Chondrocyte (in vitro differentiated cells): ENCODE data around the gene TOE1. TPM values are rescaled to one million over a fixed set of nuclear protein-coding genes. Genes with fewer than 3 reads are reported as not detected.
"Not testable (repeated sequence)": the region's sequence is repeated elsewhere in the genome, so short reads cannot be mapped to it uniquely, and the experiment has no call there.

ENCODE experiments used
- DNase-seq: peaks from one replicate; pipeline ENCODE4 v3.0.0; 2021; ENCODE audit warnings: mixed read lengths, low spot score
- H3K27ac Mint-ChIP-seq: one replicate; pipeline ENCODE4 v1.8.0; 2021; ENCODE audit warnings: mild to moderate bottlenecking, moderate library complexity, mixed read lengths; ENCODE audit not compliant: unreplicated experiment
- H3K27me3 Mint-ChIP-seq: 2 replicates; pipeline ENCODE4 v1.8.0; 2021; ENCODE audit warnings: low read depth, mixed read lengths
- H3K36me3 Mint-ChIP-seq: 2 replicates; pipeline ENCODE4 v1.8.0; 2021; ENCODE audit warnings: low read depth, mixed read lengths
- H3K4me1 Mint-ChIP-seq: 2 replicates; pipeline ENCODE4 v1.8.0; 2021; ENCODE audit warnings: low read depth, mild to moderate bottlenecking, mixed read lengths
- H3K4me3 Mint-ChIP-seq: one replicate; pipeline ENCODE4 v1.8.0; 2021; ENCODE audit warnings: mild to moderate bottlenecking, moderate library complexity, mixed read lengths; ENCODE audit not compliant: unreplicated experiment
- H3K9me3 Mint-ChIP-seq: 2 replicates; pipeline ENCODE4 v1.8.0; 2021; ENCODE audit warnings: low read depth, mixed read lengths
- total RNA-seq: library from RNA; stranded (reverse); gene quantifications from 3 replicates; pipeline ENCODE4 v1.2.1, GENCODE V29; 2021
- TF ChIP-seq, protein P1 (sequence below): fragments of 200-600 bp; sonication (generic); IDR thresholded peaks from 2 replicates; pipeline ENCODE4 v1.5.0; 2021; ENCODE audit warnings: antibody characterized with exemption, mild to moderate bottlenecking, moderate library complexity

Gene TOE1
- total RNA-seq, 1 donor from 2014 or later: 5.2 TPM

DNA sequence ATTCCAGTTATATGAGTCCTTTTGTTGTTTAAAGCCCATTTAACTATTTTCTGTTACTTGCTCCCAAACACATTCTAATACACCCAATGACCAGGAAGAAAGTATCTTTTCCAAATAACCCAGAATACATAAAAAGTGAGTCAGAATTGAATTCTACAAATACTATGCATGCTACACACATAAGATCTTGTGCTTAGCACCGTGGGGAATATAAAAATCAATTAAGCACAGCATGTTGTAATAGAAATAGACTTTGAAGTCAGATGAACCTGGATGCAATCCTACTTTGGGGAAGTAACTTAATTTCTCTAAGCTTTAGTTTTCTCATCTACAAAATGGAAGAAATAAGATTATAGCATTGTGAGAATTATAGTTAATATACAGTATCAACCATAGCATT, 40.8 kb downstream of the TOE1 start:
- Mint-ChIP-seq H3K27ac (no peak overlapping the region), H3K36me3 (no peaks in the 10 kb centered on the region), H3K4me3 (no peak overlapping the region), H3K4me1 (peaks cover 12% of the 10 kb centered on the region), H3K9me3 (no peaks in the 10 kb centered on the region), H3K27me3 (no peaks in the 10 kb centered on the region)
- no peak for DNase-seq
- TF ChIP-seq, protein P1, sequence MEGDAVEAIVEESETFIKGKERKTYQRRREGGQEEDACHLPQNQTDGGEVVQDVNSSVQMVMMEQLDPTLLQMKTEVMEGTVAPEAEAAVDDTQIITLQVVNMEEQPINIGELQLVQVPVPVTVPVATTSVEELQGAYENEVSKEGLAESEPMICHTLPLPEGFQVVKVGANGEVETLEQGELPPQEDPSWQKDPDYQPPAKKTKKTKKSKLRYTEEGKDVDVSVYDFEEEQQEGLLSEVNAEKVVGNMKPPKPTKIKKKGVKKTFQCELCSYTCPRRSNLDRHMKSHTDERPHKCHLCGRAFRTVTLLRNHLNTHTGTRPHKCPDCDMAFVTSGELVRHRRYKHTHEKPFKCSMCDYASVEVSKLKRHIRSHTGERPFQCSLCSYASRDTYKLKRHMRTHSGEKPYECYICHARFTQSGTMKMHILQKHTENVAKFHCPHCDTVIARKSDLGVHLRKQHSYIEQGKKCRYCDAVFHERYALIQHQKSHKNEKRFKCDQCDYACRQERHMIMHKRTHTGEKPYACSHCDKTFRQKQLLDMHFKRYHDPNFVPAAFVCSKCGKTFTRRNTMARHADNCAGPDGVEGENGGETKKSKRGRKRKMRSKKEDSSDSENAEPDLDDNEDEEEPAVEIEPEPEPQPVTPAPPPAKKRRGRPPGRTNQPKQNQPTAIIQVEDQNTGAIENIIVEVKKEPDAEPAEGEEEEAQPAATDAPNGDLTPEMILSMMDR: no peak

- TF ChIP-seq, protein P1: no peak
- H3K27ac Mint-ChIP-seq: no peak overlapping the region
- H3K4me1 Mint-ChIP-seq: peaks cover 7% of the 10 kb centered on the region
- no peaks in the 10 kb centered on the region for H3K9me3 Mint-ChIP-seq
- no peaks in the 10 kb centered on the region for H3K27me3 Mint-ChIP-seq
- no peak overlapping the region for H3K4me3 Mint-ChIP-seq
- no peaks in the 10 kb centered on the region for H3K36me3 Mint-ChIP-seq
- no peak for DNase-seq
Observed at GRCh38 chr1:45381243-45381642, 41.3 kb downstream of the TOE1 start.

DNA sequence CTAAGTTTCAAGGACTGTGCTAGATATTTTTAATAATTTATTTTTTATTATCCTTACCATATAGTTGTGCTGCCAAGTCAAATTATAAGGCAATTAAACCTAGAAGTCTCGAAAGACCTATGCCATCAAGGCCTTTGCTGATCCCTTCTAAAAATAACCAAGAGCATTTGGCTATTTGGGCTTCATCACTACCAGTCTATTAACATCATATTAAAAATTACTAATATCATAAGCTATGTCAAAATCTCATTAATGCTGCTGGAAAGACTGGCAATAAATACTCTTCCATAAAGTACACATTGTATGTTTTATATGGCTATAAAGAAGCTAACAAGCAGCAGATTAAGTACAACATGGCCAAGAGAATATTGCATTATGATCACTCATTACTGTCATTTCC, 43.2 kb downstream of the TOE1 start:
- Mint-ChIP-seq H3K4me1 (peaks cover 4% of the 10 kb centered on the region), H3K36me3 (no peaks in the 10 kb centered on the region), H3K27me3 (no peaks in the 10 kb centered on the region), H3K27ac (no peak overlapping the region), H3K9me3 (no peaks in the 10 kb centered on the region), H3K4me3 (no peak overlapping the region)
- TF ChIP-seq, protein P1: no peak
- no peak for DNase-seq

DNA sequence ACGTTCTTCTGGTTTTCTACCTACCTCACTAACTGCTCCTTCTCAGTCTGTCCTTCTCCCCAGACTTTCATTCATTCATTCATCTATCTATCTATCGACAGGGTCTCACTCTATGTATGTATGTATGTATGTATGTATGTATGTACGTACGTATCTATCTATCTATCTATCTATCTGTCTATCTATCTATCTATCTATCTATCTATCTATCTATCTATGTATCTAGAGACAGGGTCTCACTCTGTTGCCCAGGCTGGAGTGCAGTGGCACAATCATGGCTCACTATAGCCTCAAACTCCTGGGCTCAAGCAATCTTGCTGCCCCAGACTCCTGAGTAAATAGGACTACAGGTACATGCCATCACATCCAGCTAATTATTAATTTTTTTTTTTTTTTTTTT, 44.2 kb downstream of the TOE1 start:
- not testable (repeated sequence) for DNase-seq, H3K27me3 Mint-ChIP-seq, H3K4me1 Mint-ChIP-seq, H3K4me3 Mint-ChIP-seq, H3K9me3 Mint-ChIP-seq, H3K36me3 Mint-ChIP-seq, H3K27ac Mint-ChIP-seq

GRCh38 chr1:45385302-45385701, 45.3 kb downstream of the TOE1 start:
- Mint-ChIP-seq H3K27ac (no peak overlapping the region), H3K4me3 (no peak overlapping the region), H3K27me3 (no peaks in the 10 kb centered on the region), H3K36me3 (no peaks in the 10 kb centered on the region), H3K9me3 (no peaks in the 10 kb centered on the region), H3K4me1 (peaks cover 4% of the 10 kb centered on the region)
- TF ChIP-seq, protein P1: no peak
- no peak for DNase-seq

- peaks cover 4% of the 10 kb centered on the region for H3K4me1 Mint-ChIP-seq
- H3K9me3 Mint-ChIP-seq: no peaks in the 10 kb centered on the region
- no peaks in the 10 kb centered on the region for H3K27me3 Mint-ChIP-seq
- H3K36me3 Mint-ChIP-seq: no peaks in the 10 kb centered on the region
- no peak overlapping the region for H3K27ac Mint-ChIP-seq
- no peak for DNase-seq
- TF ChIP-seq, protein P1: no peak
- no peak overlapping the region for H3K4me3 Mint-ChIP-seq
Observed at GRCh38 chr1:45386219-45386618, 46.2 kb downstream of the TOE1 start.

Other genes starting within 250 kb of the TOE1 start
- gene ZSWIM5, start 133.6 kb upstream of the TOE1 start, total RNA-seq: 0.51 to 1.1 TPM (median 1.0 TPM) in 3 replicates
- gene HPDL, start 13.3 kb upstream of the TOE1 start, total RNA-seq: 0.34 to 1.0 TPM (median 0.49 TPM) in 3 replicates
- 12.1 to 20.6 TPM (median 12.8 TPM) in 3 replicates for gene MUTYH, start 270 bp downstream of the TOE1 start, total RNA-seq
- 1.3 to 2.7 TPM (median 1.6 TPM) in 3 replicates for gene TESK2, start 151.0 kb downstream of the TOE1 start, total RNA-seq
- gene CCDC163, start 159.9 kb downstream of the TOE1 start, total RNA-seq: 1.6 to 2.0 TPM (median 1.8 TPM) in 3 replicates
- 4.6 to 8.9 TPM (median 5.9 TPM) in 3 replicates for gene MMACHC, start 160.1 kb downstream of the TOE1 start, total RNA-seq
- gene PRDX1, start 181.7 kb downstream of the TOE1 start, total RNA-seq: 291 to 523 TPM (median 297 TPM) in 3 replicates
- gene AKR1A1, start 210.7 kb downstream of the TOE1 start, total RNA-seq: 154 to 206 TPM (median 167 TPM) in 3 replicates
- 38.9 to 76.9 TPM (median 42.3 TPM) in 3 replicates for gene NASP, start 243.9 kb downstream of the TOE1 start, total RNA-seq